DOHH2 (cell line): ENCODE measurements around the gene NGDN.

Experiments
- CTCF ChIP-seq: fragments of 200-600 bp; sonication (generic); IDR thresholded peaks from one replicate; pipeline ENCODE4 v1.5.1; 2014; ENCODE audit warnings: antibody characterized with exemption, mild to moderate bottlenecking, low read depth, low read length; ENCODE audit not compliant: poor library complexity, severe bottlenecking
- EZH2phosphoT487 ChIP-seq: fragments of 200-600 bp; sonication (generic); IDR thresholded peaks from 2 replicates; pipeline ENCODE4 v1.6.1; 2017; ENCODE audit warnings: borderline replicate concordance, mild to moderate bottlenecking, antibody characterized with exemption, low read length, moderate library complexity, mixed read lengths

DNA sequence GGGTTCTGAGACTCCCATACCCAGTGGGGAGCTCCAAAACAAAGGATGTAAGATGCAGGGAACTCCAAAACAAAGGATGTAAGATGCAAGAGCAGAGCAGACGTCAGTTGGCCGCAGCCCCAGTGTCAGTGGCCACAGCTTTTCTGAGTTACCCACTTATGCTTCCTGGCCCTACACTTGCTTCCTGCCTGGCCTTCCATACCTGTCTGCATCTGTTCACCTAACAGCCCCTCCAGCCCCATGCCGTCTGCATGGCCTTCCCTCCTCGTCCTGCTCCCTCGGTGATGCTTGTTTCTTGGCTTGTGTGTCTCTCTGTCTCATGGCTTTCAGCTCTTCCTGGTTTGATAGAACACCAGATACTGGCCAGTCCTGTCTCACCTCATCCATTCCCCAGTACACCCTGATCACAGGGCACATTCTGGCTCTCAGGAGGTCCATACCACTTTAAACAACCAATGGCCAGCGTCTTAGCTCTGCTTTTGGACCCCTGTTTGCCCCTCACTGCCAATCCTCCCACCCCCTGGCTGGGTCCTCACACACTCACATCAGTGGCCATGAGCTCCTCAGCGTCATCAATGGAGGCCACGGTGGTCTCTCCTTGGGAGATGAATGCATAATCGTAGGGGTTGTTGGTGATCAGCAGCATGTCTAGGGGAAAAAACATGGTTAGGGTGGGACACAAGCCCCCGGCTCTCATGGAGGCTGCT, 39.3 kb upstream of the NGDN start:
- no peak for TF ChIP-seq CTCF
- TF ChIP-seq EZH2phosphoT487, result no peak
